Small intestine (tissue), 7 donors: Measurements from ENCODE around the gene CD2AP. TPM values are rescaled to one million over a fixed set of nuclear protein-coding genes. Genes with fewer than 3 reads are reported as not detected.

Experiments
- DNase-seq, 2 donors: peaks; one replicate each; pipeline versions ENCODE4 v3.0.0 to v3.0.0-alpha.2; 2013
- FAIRE-seq: peaks from 2 replicates; lab custom pipeline; 2012; peaks lifted over from hg19 to GRCh38; lab: Jason Lieb, UNC
- H3K27ac ChIP-seq, 3 donors: one replicate each; pipeline ENCODE4 v1.5.1; 2013; ENCODE audit warnings: low read length in 2 of 3, mild to moderate bottlenecking in 2 of 3, control low read depth in 1 of 3, inconsistent platforms in 1 of 3, low read depth in 1 of 3, moderate library complexity in 1 of 3
- H3K27me3 ChIP-seq, 3 donors: one replicate each; pipeline ENCODE4 v1.6.1; 2013; ENCODE audit warnings: low read length in 3 of 3, inconsistent platforms in 1 of 3; ENCODE audit not compliant: control insufficient read depth in 3 of 3, insufficient read depth in 3 of 3
- H3K36me3 ChIP-seq, 3 donors: one replicate each; pipeline ENCODE4 v1.6.1; 2013; ENCODE audit warnings: low read length in 3 of 3, inconsistent platforms in 1 of 3, low read depth in 1 of 3, mild to moderate bottlenecking in 1 of 3, moderate library complexity in 1 of 3; ENCODE audit not compliant: control insufficient read depth in 3 of 3, insufficient read depth in 2 of 3
- H3K4me1 ChIP-seq, 3 donors: one replicate each; pipeline ENCODE4 v1.6.1; 2013; ENCODE audit warnings: low read length in 2 of 3, inconsistent platforms in 1 of 3, low read depth in 1 of 3, mild to moderate bottlenecking in 1 of 3, moderate library complexity in 1 of 3; ENCODE audit not compliant: control insufficient read depth in 3 of 3, insufficient read depth in 2 of 3
- H3K4me3 ChIP-seq, 3 donors: one replicate each; pipeline ENCODE4 v1.5.1; 2013; ENCODE audit warnings: low read length in 3 of 3, control low read depth in 1 of 3, inconsistent platforms in 1 of 3, low read depth in 1 of 3, mild to moderate bottlenecking in 1 of 3, moderate library complexity in 1 of 3
- H3K9me3 ChIP-seq, 2 donors: one replicate each; pipeline ENCODE4 v1.6.1; 2013; ENCODE audit warnings: low read depth in 1 of 2, low read length in 1 of 2; ENCODE audit not compliant: control insufficient read depth in 2 of 2, insufficient read depth in 1 of 2
- WGBS, 3 donors: extraction: QIAGEN DNeasy Blood & Tissue Kit; methylation state at CpG; one replicate each; pipeline ENCODE4 v1.1.7; 2013; 5-methylcytosine and 5-hydroxymethylcytosine counted together
- polyA plus RNA-seq, 4 donors: library from polyadenylated mRNA; stranded (reverse) in 3 of 4; unstranded in 1 of 4; fragments of 200-250 nt in 3 of 4; fragments of 120-200 nt in 1 of 4; gene quantifications; one replicate each; pipeline versions ENCODE4 v1.2.1 to v1.2.3, GENCODE V29; 2013
- donor health status: healthy with polysubstance abuse.
- donor health status: control.
- donor health status: control.
- donor health status: Bipolar disorder and iron deficiency.
- donor health status: healthy.

The CD2AP gene
- polyA plus RNA-seq, 4 donors, result 24.4 to 68.7 (median 63.0) TPM

- H3K36me3 ChIP-seq, result no peaks in the 10 kb centered on the region
- peaks cover 3 to 25% (median 5%) of the 10 kb centered on the region in 3 donors for H3K4me1 ChIP-seq
- H3K27me3 ChIP-seq, result no peaks in the 10 kb centered on the region
- H3K27ac ChIP-seq, result peak overlapping the region in 1 of 3 donors; percentile 46
- no peak overlapping the region for H3K4me3 ChIP-seq
- no peaks in the 10 kb centered on the region for H3K9me3 ChIP-seq
- FAIRE-seq (no peak), DNase-seq (no peak)
Observed at GRCh38 chr6:47483516-47483852, 5.9 kb downstream of the CD2AP start.

- 0 to 23% (median 3%) methylated on average over 1 of the region's 1 CpG for WGBS, 3 donors
- H3K27ac ChIP-seq, result peak overlapping the region in 1 of 3 donors; percentile 46
- H3K4me1 ChIP-seq, result peaks cover 3 to 25% (median 5%) of the 10 kb centered on the region in 3 donors
- no peaks in the 10 kb centered on the region for H3K9me3 ChIP-seq
- no peaks in the 10 kb centered on the region for H3K36me3 ChIP-seq
- H3K27me3 ChIP-seq, result no peaks in the 10 kb centered on the region
- FAIRE-seq (no peak), DNase-seq (no peak)
- H3K4me3 ChIP-seq, result no peak overlapping the region
Observed at GRCh38 chr6:47483853-47484546, 6.4 kb downstream of the CD2AP start.

- Histone ChIP-seq H3K4me3 (no peak overlapping the region), H3K36me3 (no peaks in the 10 kb centered on the region), H3K27me3 (no peaks in the 10 kb centered on the region), H3K27ac (peak overlapping the region in 1 of 3 donors; percentile 46), H3K4me1 (peaks cover 3 to 25% (median 5%) of the 10 kb centered on the region in 3 donors), H3K9me3 (no peaks in the 10 kb centered on the region)
- no peak for DNase-seq
- no peak for FAIRE-seq
- WGBS, 3 donors, result 72 to 80% (median 76%) methylated on average over 3 of the region's 3 CpGs
Observed at GRCh38 chr6:47484616-47485015, 7.0 kb downstream of the CD2AP start.

- DNase-seq, result no peak
- H3K27me3 ChIP-seq, result no peaks in the 10 kb centered on the region
- WGBS, 3 donors, result 80 to 85% (median 82%) methylated on average over 2 of the region's 2 CpGs
- H3K4me1 ChIP-seq, result peaks cover 3 to 25% (median 5%) of the 10 kb centered on the region in 3 donors
- H3K27ac ChIP-seq, result no peak overlapping the region
- no peak overlapping the region for H3K4me3 ChIP-seq
- H3K36me3 ChIP-seq, result no peaks in the 10 kb centered on the region
- FAIRE-seq, result no peak
- no peaks in the 10 kb centered on the region for H3K9me3 ChIP-seq
Observed at GRCh38 chr6:47485083-47485482, 7.5 kb downstream of the CD2AP start.

- Histone ChIP-seq H3K36me3 (no peaks in the 10 kb centered on the region), H3K4me3 (no peak overlapping the region), H3K4me1 (peaks cover 3 to 22% (median 5%) of the 10 kb centered on the region in 3 donors), H3K9me3 (no peaks in the 10 kb centered on the region), H3K27me3 (no peaks in the 10 kb centered on the region), H3K27ac (no peak overlapping the region)
- DNase-seq (no peak), FAIRE-seq (no peak)
Observed at GRCh38 chr6:47485491-47486135, 8.0 kb downstream of the CD2AP start.

- H3K27me3 ChIP-seq, result no peaks in the 10 kb centered on the region
- WGBS, 3 donors, result 84 to 96% (median 89%) methylated on average over 2 of the region's 2 CpGs
- H3K36me3 ChIP-seq, result peaks cover 0 to 6% (median 2%) of the 10 kb centered on the region in 3 donors
- DNase-seq, result no peak
- H3K4me1 ChIP-seq, result no peaks in the 10 kb centered on the region
- no peaks in the 10 kb centered on the region for H3K9me3 ChIP-seq
- no peak for FAIRE-seq
- H3K27ac ChIP-seq, result no peak overlapping the region
- no peak overlapping the region for H3K4me3 ChIP-seq
Observed at GRCh38 chr6:47489995-47490394, 12.4 kb downstream of the CD2AP start.

GRCh38 chr6:47490676-47491075, 13.1 kb downstream of the CD2AP start:
- H3K36me3 ChIP-seq, result peaks cover 2 to 6% (median 2%) of the 10 kb centered on the region in 3 donors
- no peak for DNase-seq
- no peak for FAIRE-seq
- H3K4me3 ChIP-seq, result no peak overlapping the region
- no peak overlapping the region for H3K27ac ChIP-seq
- H3K9me3 ChIP-seq, result no peaks in the 10 kb centered on the region
- H3K27me3 ChIP-seq, result no peaks in the 10 kb centered on the region
- 77 to 86% (median 85%) methylated on average over 1 of the region's 1 CpG for WGBS, 3 donors
- H3K4me1 ChIP-seq, result peaks cover 0 to 3% (median 0%) of the 10 kb centered on the region in 3 donors

GRCh38 chr6:47492355-47492754, 14.8 kb downstream of the CD2AP start:
- Histone ChIP-seq H3K36me3 (peaks cover 2 to 8% (median 2%) of the 10 kb centered on the region in 3 donors), H3K4me3 (no peak overlapping the region), H3K27me3 (no peaks in the 10 kb centered on the region), H3K27ac (no peak overlapping the region), H3K9me3 (no peaks in the 10 kb centered on the region), H3K4me1 (peaks cover 0 to 3% (median 0%) of the 10 kb centered on the region in 3 donors)
- FAIRE-seq (no peak), DNase-seq (no peak)
- WGBS, 3 donors, result 78 to 91% (median 82%) methylated on average over 2 of the region's 2 CpGs
